Hypothalamus (tissue), 51 donors: ENCODE results near the gene SPTBN4.
"Not testable (repeated sequence)": the region's sequence is repeated elsewhere in the genome, so short reads cannot be mapped to it uniquely, and the experiment has no call there.

Experiments
- DNase-seq, 51 donors: peaks; one replicate each; lab custom pipeline; 2025; lab: John Stamatoyannopoulos, UW

The SPTBN4 gene

GRCh38 chr19:40612831-40613689, 146.3 kb downstream of the SPTBN4 start:
- no peak for DNase-seq

- DNase-seq: peak in 13 of 51 donors; percentile 5 to 46 (median 22)
Observed at GRCh38 chr19:40613690-40614621, 147.2 kb downstream of the SPTBN4 start.

- peak in 4 of 51 donors; percentile 7 to 29 (median 17) for DNase-seq
Observed at GRCh38 chr19:40614622-40615411, 148.0 kb downstream of the SPTBN4 start.

GRCh38 chr19:40616178-40616577, 149.4 kb downstream of the SPTBN4 start:
- DNase-seq: no peak

GRCh38 chr19:40616941-40617340, 150.1 kb downstream of the SPTBN4 start:
- no peak for DNase-seq

GRCh38 chr19:40617961-40618360, 151.2 kb downstream of the SPTBN4 start:
- no peak for DNase-seq

GRCh38 chr19:40619333-40620160, 152.7 kb downstream of the SPTBN4 start:
- DNase-seq: no peak

- DNase-seq: no peak
Observed at GRCh38 chr19:40620161-40620485, 153.3 kb downstream of the SPTBN4 start.

- no peak for DNase-seq
Observed at GRCh38 chr19:40621283-40621682, 154.5 kb downstream of the SPTBN4 start.

GRCh38 chr19:40621966-40622772, 155.4 kb downstream of the SPTBN4 start:
- DNase-seq: no peak

GRCh38 chr19:40622773-40623075, 155.9 kb downstream of the SPTBN4 start:
- no peak for DNase-seq

GRCh38 chr19:40623403-40624251, 156.8 kb downstream of the SPTBN4 start:
- peak in 1 of 51 donors; percentile 30 for DNase-seq

- DNase-seq: not testable (repeated sequence)
Observed at GRCh38 chr19:40624369-40625153, 157.8 kb downstream of the SPTBN4 start.

- no peak for DNase-seq
Observed at GRCh38 chr19:40625406-40626120, 158.8 kb downstream of the SPTBN4 start.
